Right ventricle myocardium inferior (tissue), 1 donor: ENCODE measurements around the gene REEP5. TPM values are rescaled to one million over a fixed set of nuclear protein-coding genes. Genes with fewer than 3 reads are reported as not detected.
A peak's percentile ranks its signal among the peaks of the same experiment; 100 is the strongest.

Experiments
- ATAC-seq: fragments of 200-7000 bp; cut with Tn5 transposase; one replicate; pipeline ENCODE4 v1.9.1; 2020; ENCODE audit warnings: mild to moderate bottlenecking, moderate library complexity
- DNase-seq: peaks from one replicate; pipeline ENCODE4 v3.0.0; 2021; ENCODE audit errors: missing footprints
- intact Hi-C: fragments of 100-400 bp; cut with DNase I; formaldehyde crosslinking; loops from one replicate; pipeline ENCODE4 v1.11.0; 2022
- total RNA-seq: library from RNA; stranded (reverse); fragmentation: NEBNext Ultra II Directional; extraction: Animal tissue kit (Norgen Biotek cat#: 25700); gene quantifications from one replicate; pipeline ENCODE4 v1.2.1, GENCODE V29; 2021
- donor health status: DM: no; HTN: yes; CAD: no; lungs with severe emphysema.

The REEP5 gene
- total RNA-seq, 1 donor from 2014 or later, result 125 TPM

DNA sequence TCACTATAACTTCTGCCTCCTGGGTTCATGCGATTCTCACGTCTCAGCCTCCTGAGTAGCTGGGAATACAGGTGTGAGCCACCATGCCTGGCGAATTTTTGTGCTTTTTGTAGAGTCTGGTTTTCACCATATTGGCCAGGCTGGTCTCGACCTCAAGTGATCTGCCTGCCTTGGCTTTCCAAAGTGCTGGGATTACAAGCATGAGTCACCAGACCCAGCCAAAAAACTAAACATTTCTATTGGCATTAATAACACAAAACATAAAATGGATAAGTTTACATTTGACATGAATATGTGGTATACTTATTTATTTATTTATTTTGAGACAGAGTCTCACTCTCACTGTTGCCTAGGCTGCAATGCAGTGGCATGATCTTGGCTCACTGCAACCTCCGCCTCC lies 13.6 kb upstream of the REEP5 start:
- no peak for ATAC-seq
- DNase-seq, result no peak
- intact Hi-C loops, result no loop called here

DNA sequence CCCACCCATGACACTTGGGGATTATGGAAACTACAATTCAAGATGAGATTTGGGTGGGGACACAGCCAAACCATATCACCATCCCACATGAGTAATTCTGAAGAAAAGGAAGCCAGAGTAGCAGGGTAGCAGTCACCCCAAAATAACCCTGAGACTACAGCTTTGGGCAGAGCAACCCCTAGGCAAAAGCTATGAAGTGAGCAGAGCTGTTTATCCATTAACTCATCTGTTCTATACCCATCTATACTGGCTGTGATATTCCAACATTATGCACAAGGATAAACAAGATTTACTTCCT lies 12.3 kb upstream of the REEP5 start:
- intact Hi-C loops, result no loop called here
- no peak for DNase-seq
- no peak for ATAC-seq

DNA sequence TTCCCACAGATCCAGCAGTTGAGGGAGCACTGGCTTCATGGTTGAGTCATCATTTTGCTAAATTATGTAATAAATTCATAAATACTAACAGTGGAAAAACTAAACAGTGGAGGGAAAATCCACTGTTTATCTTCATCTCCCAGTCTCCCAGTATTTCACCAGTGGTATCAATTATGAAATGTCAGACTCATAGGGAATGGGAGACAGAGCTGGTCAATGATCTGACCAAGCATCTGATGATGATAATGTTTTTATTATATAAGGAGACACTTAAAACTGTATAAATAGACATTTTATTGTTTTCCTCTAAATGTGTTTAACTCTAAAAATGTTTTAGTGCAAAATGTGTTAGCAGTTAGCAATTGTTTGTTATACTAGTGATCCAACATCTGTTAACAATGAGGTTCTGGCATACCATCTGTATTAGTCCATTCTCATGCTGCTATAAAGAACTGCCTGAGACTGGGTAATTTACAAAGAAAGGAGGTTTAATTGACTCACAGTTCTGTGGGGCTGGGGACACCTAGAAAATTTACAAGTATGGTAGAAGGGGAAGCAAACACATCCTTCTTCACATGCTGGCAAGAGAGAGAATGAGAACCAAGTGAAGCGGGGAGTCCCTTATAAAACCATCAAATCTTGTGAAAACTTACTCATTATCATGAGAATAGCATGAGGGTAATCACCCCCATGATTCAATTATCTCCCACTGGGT lies 11.8 kb upstream of the REEP5 start:
- DNase-seq (no peak), ATAC-seq (no peak)
- intact Hi-C loops, result no loop called here

DNA sequence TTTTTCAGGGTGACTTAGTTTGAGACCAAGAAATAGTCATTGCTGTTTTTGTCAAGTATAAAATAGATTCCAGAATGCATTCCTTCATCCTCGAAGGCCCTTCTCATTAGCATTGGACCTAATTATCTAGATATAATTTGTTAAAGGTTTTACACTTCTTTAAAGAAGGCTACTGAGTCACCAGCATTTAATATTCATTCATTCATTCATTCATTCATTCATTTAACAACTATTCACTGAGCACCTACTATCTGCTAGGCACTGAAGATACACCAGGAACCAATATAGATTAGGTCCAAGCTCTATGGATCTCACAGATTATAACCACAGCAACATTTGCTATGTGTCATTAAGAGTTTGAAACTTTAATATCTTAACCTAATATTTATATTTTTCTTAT lies 11.1 kb upstream of the REEP5 start:
- ATAC-seq, result no peak
- intact Hi-C loops, result no loop called here
- no peak for DNase-seq

DNA sequence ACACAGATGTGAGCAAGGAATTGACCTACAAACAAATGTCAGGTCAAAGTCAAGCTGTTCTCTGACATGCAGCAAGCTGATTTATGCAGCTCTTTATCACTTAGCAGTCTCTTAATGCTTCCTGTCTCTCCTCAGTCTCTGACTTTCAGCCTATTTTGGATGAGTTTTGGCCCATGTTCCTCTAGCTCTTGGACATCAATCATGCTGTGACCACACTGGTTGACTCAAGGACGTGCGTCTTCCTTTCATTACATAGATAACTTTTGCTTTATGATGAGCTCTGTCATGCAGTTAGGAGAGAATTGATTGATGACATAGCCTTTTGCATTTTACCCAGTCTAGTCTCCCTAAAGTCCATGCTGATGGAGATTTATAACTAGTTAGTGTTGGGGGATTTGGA lies 9.4 kb upstream of the REEP5 start:
- no peak for DNase-seq
- intact Hi-C loops, result no loop called here
- peak; percentile 40 for ATAC-seq

DNA sequence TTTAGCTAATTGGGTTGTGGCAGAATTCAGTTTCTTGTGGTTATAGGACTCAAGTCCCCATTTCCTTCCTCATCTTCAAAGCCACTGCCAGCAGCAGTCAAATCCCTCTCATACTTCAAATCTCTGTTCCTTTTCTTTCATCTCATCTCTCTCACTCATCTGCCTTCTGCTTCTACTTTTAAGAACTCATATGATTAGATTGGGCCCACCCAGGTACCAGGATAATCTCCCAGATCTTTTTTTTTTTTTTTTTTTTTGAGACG lies 8.0 kb upstream of the REEP5 start:
- DNase-seq, result no peak
- intact Hi-C loops, result no loop called here
- no peak for ATAC-seq

DNA sequence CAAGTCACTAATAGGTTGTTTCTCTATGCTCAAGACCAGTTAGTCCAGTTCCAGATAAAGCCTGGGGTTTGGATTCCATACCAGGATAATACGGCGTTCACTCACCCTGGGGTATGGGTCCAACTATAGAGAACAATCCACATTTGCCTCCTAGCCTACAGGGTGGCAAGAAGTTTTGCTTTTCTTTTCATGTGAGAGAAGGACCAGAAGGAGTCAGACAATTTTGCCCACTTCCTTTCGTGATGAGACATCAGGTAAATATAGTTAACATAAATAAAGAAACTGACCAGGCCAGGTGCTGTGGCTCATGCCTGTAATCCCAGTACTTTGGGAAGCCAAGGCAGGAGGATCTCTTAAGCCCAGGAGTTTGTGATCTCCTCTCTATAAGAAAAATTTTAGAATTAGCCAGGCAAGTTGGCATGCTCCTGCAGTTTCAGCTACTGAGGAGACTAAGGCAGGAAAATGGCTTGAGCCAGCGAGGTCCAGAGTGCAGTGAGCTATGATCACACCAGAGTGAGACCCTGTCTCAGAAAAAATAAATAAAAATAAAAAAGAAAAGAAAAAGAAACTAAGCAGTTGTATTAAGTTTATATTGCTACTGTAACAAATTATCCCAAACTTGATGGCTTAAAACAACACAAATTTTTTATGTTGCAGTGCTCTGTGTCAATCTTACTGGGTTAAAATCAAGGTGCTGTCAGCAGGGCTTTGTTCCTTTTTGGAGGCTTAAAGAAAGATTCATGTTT lies 7.5 kb upstream of the REEP5 start:
- DNase-seq (no peak), ATAC-seq (no peak)
- intact Hi-C loops, result loop anchor here (10.0 kb wide), 1 partner anchor 135 kb away; no protein-coding TSS in a partner anchor

DNA sequence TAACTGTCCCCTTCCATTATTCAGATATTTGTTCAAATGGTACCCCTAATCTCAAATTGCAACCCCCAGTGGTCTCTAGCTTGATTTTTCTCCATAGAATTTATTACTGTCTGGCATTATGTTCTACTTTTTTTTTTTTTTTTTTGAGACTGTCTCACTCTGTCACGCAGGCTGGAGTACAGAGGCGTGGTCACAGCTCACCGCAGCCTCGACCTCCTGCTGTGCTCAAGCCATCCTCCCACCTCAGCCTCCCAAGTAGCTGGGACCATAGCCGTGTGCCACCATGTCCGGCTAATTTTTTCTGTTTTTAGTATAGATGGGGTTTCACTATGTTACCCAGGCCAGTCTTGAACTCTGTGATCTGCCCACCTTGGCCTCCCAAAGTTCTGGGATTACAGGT lies 2.0 kb upstream of the REEP5 start:
- intact Hi-C loops, result loop anchor here (2.0 to 10.0 kb wide), 4 partner anchors 53 to 372 kb away; partner anchors contain the start of gene DCP2
- ATAC-seq, result no peak
- no peak for DNase-seq

DNA sequence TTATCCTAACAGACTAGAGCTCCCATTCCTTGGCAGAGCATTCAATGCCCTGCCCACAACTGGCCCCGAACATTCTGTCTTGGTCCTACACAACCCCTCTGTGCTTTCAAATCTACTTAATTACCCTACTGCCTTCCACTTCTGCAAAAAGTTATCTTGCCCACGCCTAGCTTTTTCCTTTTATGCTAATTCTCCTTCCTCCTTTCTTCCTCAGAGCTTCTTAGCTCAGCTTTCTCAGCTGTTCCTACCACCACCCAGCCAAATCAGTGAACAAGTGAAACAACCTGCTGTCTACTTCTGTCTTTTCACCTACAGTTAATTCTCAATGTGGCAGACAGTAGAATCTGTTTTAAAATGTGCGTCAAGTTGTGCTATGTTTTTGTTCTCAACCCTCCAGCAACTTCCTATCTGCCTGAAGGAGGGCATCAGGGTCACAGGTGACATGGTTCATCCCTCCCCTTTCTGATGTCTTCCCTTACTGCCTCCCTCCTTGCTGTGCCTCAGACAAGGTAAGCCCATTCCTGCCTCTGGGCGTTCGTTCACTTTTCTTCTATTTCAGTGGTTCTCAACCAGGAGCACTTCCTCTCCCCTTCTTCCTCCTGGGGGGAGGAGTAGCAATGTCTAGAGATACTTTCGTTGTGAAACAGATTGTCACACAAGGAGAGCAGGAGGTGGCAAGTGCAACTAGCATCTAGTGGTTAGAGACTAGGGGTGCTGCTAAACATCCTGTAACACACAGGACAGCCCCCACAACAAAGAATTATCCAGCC lies 1.3 kb upstream of the REEP5 start:
- intact Hi-C loops, result loop anchor here (2.0 to 10.0 kb wide), 4 partner anchors 53 to 371 kb away; partner anchors contain the start of gene DCP2
- DNase-seq (no peak), ATAC-seq (no peak)

DNA sequence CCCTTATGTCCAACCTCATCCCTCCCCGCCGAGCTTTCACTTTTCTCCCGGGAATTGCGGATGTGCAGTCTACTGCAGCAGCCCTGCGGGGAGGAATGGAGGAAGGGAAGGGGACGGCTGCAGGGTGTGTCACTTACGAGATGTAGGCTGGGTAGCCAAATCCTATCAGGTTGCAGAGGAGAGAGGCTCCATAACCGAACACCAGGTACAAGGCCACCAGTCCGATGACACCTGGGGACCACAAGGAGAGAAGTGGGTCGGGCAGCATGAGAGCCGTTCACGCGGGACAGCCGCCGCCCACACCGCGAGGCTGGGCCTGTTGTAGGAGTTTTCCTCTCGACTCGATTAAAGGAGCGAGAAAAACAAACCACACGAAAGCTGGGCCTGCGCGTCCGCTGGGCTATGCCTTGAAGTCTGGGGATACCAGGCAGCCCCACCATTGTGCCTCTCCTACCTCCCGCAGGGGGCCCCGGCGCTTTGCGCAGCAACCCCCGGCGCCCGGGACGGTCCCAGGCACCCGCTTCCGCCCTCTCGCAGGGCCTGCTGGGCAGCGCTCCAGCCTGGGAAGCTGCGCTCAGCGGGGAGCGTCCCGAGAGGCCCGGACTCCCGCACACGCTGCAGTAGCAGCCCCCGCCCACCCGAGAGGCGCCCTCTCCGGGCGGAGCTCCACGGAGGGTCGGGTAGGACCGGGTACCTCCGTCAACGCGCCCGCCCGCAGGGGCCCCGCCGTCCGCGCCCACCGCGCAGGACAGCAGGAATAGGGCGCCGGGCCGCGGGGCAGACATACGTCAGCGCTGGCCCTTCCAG lies 798 bp downstream of the REEP5 start:
- DNase-seq (peak; percentile 84), ATAC-seq (peak; percentile 84)
- intact Hi-C loops, result loop anchor here (2.0 to 10.0 kb wide), 4 partner anchors 60 to 369 kb away; partner anchors contain the start of gene SRP19

DNA sequence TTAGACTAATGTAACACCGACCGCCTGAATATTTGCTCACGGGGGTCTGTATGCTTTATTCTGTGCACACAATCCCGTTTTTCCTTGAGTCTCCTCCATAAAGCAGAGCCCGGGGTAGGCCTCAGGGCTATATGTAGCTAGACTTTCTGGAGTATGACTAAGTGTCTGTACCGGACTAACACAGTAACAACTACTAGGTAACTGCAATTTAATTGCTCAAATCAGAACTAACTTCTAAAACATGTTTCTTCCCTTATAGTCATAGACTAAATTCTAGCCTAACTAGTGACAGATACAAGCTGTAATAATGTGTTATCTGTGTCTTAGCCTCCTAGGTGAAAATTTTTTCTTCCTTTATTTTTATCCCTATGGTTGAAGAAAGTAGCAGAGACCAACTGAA lies 2.1 kb downstream of the REEP5 start:
- ATAC-seq, result no peak
- intact Hi-C loops, result loop anchor here (2.0 to 10.0 kb wide), 4 partner anchors 59 to 368 kb away; partner anchors contain the start of gene SRP19
- no peak for DNase-seq

DNA sequence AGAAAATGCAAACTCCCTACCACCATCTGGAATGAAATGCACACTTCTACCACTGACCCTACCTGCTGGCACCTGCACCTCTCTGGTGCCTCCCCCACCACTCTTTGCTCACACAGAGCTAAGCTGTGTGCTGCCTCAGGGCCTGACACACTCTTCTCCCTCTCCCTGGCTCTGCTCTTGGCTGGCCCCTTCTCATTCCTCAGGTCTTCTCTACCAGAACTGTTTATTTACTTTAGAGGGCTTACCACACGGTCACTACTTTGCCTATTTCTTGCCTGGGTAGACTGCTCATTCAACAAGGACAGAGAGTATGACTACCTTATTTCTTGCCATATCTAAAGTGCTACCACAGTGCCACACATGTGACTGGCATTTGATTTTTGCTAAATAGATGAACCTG lies 3.3 kb downstream of the REEP5 start:
- ATAC-seq, result no peak
- intact Hi-C loops, result no loop called here

DNA sequence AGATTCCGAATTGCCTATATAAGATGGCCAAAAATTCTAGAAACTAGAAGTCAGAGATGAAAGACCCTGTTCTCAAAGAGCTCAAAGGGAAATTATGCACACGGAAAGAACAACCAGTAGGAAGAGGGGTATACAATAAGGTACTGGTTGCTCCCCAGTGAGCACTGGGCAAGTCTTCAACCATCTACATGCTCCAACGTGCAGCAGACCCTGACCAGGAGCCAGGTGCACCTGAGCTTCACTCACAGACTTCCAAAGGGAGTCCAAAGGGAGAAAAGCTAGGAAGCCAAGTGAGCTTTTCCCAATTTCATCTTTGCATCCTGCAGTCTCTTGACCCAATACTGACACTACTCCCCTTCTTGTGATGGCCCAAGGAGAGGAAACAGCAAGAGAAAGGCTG lies 3.9 kb downstream of the REEP5 start:
- ATAC-seq (no peak), DNase-seq (no peak)
- intact Hi-C loops, result no loop called here

More for the DNA sequence above, 3.3 kb downstream of the REEP5 start:
- DNase-seq, result no peak

DNA sequence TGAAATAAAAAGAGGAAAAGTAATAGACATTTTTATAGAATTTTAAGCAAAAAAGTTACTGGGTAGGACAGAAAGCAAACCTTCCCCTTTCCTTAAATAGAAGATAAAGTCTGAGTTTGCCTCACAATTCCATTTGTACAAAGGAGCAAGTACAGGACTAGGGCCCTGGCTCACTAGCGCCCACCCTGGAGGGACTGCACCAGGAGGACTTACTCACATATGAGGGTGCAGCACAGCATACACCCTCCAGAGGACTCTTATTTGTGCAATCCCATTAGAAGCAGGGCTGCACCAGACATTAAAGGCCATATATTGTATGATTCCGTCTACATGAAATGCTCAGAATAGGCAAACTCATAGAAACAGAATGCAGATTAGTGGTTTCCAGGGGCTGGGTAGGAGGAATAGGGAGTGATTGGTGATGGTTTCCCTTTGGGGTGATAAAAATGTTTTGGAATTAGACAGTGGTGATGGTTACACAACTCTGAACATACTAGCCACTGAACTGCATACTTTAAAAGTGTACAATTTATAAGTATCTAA lies 4.5 kb downstream of the REEP5 start:
- DNase-seq (no peak), ATAC-seq (no peak)
- intact Hi-C loops, result no loop called here

DNA sequence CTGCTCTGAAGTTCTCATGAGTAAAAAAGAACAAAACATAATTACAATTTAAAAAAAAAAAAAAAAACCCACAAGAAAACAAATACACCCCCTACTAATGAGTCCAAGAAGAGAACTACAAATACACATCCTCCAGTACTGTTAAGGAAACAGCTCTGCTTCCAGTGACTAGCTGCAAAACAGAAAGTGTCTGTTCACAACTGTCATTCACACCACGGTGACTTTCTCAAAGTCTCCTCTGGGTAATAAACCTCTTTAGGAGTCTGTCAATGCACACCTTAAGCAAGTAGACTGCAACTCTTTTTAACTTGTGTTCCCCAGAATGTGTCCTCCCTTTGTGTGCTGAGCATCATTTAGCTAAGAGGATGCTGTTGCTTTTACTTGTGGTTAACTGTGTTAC lies 6.2 kb downstream of the REEP5 start:
- intact Hi-C loops, result no loop called here
- DNase-seq, result no peak
- no peak for ATAC-seq

DNA sequence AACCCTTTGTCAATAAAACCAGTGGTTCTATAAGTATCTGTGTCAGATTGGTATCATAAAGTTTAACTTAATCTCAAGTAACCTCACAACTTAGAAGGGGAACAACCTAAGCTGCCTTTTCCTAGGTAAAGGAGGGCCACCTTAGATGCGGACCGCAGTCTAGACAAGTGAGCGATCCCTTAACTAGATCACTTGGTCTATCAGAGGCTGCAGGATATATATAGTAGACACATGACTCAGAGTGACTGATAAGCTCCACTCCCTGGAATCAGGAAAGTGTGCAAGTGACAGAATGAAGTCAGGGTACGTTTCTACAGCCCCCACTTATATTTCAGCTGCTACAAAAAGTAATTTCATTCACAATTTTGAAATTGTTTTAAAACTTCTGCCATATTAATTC lies 7.4 kb downstream of the REEP5 start:
- ATAC-seq, result no peak
- DNase-seq, result no peak
- intact Hi-C loops, result no loop called here

DNA sequence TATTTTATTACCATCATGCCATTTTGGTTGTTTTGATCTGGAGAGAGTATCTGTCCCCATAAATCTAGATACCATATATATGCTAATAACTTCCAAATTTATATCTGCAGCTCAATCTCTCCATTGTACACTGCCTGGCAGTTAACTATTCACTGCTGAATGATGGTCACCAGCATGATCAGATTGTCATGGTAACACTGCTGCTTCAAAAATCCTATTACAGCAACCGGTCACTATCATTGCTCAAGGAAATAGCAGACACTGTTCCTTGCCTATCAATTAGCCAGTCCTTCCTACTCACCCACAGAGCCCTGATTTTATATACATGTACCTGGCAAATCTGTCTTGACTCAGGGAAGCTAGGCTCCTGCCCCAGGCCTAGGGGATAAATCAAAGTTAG lies 11.5 kb downstream of the REEP5 start:
- intact Hi-C loops, result no loop called here
- ATAC-seq (no peak), DNase-seq (no peak)

DNA sequence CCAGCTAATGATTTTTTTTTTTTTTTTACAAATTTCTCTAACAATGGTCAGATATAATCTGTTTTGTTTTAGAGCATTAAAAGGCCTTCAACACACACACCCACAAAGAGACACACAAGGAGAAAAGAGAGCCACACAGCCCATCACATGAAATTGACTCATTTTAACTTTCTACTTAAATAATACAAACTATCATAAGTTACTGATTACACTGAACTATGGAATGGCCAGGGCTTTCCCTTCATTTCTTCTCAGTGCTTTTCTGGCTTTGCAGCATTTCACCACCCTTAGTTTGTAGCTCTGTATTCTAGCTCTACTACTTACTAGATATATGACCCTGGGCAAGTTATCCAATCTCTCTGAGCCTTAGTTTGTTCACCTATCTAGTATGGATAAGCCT lies 13.2 kb downstream of the REEP5 start:
- DNase-seq, result no peak
- intact Hi-C loops, result no loop called here
- no peak for ATAC-seq

DNA sequence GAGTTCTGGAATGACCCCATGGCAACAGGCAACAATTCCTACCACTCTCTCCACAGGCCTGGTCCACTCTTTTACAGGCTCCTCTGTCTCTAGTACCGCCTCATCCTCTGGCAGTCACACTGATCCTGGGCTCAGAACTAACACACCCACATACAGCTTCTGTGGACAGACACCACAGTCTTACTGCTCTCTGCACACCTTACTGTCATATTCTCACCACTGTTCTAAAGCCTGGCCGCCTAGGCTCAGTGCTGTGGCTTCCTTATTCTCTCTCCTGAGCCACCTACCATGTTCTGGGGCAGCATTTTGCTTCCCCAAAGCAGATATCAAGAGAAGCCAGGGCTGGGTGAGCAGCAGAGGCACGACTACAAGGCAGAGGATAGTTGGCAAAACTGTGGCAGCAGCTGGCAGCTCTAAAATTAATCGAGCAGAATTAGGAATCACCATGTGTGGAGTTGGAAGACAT lies 14.8 kb downstream of the REEP5 start:
- ATAC-seq (peak; percentile 71), DNase-seq (no peak)
- intact Hi-C loops, result no loop called here
